GM12878 (cell line): ENCODE data around the gene LRRC2. TPM values are rescaled to one million over a fixed set of nuclear protein-coding genes. Genes with fewer than 3 reads are reported as not detected.

Experiments used
- CREM ChIP-seq: IDR thresholded peaks from 2 replicates; pipeline ENCODE4 v1.6.1; 2014; ENCODE audit warnings: antibody characterized with exemption, low read depth
- MYB ChIP-seq: fragments of 150-350 bp; IDR thresholded peaks from 2 replicates; pipeline ENCODE4 v1.6.1; 2014; ENCODE audit warnings: mild to moderate bottlenecking, low read depth, low read length, borderline replicate concordance
- POU2F2 ChIP-seq: IDR thresholded peaks from 3 replicates; pipeline ENCODE4 v1.6.1; 2011; ENCODE audit warnings: low read depth, mild to moderate bottlenecking, low read length, borderline replicate concordance
- SMC3 ChIP-seq: IDR thresholded peaks from 2 replicates; pipeline ENCODE4 v1.6.1; 2011; ENCODE audit warnings: low read length, improper control_type of control experiment, borderline replicate concordance
- TAF1 ChIP-seq: IDR thresholded peaks from 2 replicates; pipeline ENCODE4 v1.6.1; 2011; ENCODE audit warnings: mild to moderate bottlenecking, low read depth, low read length, borderline replicate concordance
- polyA plus RNA-seq, 11 experiments: library from polyadenylated mRNA; depleted of rRNA in 4 of 11; unstranded in 6 of 11; stranded (reverse) in 5 of 11; fragments of >200 nt; fragmentation: Nextera tagmentation in 4 of 11; fragmentation: Illumina TruSeq in 1 of 11; extraction: Ambion mirVana in 4 of 11; extraction: Trizol in 1 of 11; gene quantifications; 1 replicate in 1 of 11; 2 replicates in 10 of 11; pipeline versions ENCODE4 v1.2.1 to v1.2.3, GENCODE V29; 2011 to 2016; ENCODE audit warnings: inconsistent platforms in 2 of 11, missing spikeins in 2 of 11, low read depth in 1 of 11
- total RNA-seq, 4 experiments: library from RNA; depleted of rRNA in 3 of 4; stranded (reverse); fragments of >200 nt in 3 of 4; fragmentation: Illumina TruSeq in 1 of 4; extraction: Trizol in 1 of 4; gene quantifications; 2 replicates each; pipeline versions ENCODE4 v1.2.1 to v1.2.3, GENCODE V29; 2013 to 2021
- TF ChIP-seq, protein P1 (sequence below): IDR thresholded peaks from 2 replicates; pipeline ENCODE4 v1.6.1; 2011; ENCODE audit warnings: mild to moderate bottlenecking, low read depth, low read length, moderate library complexity; ENCODE audit not compliant: insufficient replicate concordance
- TF ChIP-seq, protein P2 (sequence below): fragments of 450-650 bp; IDR thresholded peaks from 2 replicates; pipeline ENCODE4 v1.6.1; 2017; ENCODE audit warnings: low read depth, mild to moderate bottlenecking, moderate library complexity
- TF ChIP-seq, protein P3 (sequence below): fragments of 450-650 bp; IDR thresholded peaks from 2 replicates; pipeline ENCODE4 v1.6.1; 2016; ENCODE audit warnings: mild to moderate bottlenecking

The LRRC2 gene
- total and polyA plus RNA-seq, 10 of the 15 experiments (the other 5 are each of a cell fraction or from before 2014, with no cell fraction given): not detected

DNA sequence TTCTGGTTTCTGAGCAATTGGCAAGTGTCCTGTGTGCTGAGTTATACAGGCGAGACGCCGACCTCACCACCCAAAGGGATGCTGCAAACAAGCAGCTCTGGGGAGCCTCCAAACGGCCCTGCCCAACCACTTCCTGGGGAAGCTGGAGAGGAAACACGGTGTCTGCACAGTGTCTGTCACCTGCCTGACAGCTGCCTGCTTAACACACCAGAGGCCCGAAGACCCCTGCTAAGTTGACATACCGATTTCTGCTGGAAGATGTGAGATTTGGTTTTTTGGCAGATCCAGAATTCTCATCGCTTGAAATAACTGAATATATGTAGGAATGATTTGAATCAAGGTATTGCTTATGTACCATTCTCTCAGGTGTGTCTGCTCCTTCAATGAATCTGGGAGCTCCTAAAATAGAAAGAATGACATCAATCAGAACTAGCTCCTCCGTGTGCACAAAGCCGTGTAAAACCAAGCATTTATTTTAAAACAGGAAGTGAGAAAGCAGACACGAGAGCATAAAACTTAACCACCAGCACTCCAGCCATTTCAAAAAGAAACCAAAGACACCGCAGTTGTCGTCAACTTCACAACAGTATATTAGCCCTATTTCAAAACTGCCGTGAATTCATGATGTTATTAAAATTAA lies 27.2 kb downstream of the LRRC2 start (continued):
- TF ChIP-seq, protein P1, sequence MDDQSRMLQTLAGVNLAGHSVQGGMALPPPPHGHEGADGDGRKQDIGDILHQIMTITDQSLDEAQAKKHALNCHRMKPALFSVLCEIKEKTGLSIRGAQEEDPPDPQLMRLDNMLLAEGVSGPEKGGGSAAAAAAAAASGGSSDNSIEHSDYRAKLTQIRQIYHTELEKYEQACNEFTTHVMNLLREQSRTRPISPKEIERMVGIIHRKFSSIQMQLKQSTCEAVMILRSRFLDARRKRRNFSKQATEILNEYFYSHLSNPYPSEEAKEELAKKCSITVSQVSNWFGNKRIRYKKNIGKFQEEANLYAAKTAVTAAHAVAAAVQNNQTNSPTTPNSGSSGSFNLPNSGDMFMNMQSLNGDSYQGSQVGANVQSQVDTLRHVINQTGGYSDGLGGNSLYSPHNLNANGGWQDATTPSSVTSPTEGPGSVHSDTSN: peak; percentile 60
- peak; percentile 75; the same call in 2 of the 3 replicates for TF ChIP-seq POU2F2
- TF ChIP-seq SMC3: no peak; the same call in 1 of the 2 replicates
- peak; percentile 93 for TF ChIP-seq CREM
- TF ChIP-seq, protein P2, sequence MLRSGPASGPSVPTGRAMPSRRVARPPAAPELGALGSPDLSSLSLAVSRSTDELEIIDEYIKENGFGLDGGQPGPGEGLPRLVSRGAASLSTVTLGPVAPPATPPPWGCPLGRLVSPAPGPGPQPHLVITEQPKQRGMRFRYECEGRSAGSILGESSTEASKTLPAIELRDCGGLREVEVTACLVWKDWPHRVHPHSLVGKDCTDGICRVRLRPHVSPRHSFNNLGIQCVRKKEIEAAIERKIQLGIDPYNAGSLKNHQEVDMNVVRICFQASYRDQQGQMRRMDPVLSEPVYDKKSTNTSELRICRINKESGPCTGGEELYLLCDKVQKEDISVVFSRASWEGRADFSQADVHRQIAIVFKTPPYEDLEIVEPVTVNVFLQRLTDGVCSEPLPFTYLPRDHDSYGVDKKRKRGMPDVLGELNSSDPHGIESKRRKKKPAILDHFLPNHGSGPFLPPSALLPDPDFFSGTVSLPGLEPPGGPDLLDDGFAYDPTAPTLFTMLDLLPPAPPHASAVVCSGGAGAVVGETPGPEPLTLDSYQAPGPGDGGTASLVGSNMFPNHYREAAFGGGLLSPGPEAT: peak; percentile 92
- TF ChIP-seq TAF1: no peak
- no peak for TF ChIP-seq MYB
- TF ChIP-seq, protein P3, sequence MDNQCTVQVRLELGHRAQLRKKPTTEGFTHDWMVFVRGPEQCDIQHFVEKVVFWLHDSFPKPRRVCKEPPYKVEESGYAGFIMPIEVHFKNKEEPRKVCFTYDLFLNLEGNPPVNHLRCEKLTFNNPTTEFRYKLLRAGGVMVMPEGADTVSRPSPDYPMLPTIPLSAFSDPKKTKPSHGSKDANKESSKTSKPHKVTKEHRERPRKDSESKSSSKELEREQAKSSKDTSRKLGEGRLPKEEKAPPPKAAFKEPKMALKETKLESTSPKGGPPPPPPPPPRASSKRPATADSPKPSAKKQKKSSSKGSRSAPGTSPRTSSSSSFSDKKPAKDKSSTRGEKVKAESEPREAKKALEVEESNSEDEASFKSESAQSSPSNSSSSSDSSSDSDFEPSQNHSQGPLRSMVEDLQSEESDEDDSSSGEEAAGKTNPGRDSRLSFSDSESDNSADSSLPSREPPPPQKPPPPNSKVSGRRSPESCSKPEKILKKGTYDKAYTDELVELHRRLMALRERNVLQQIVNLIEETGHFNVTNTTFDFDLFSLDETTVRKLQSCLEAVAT: peak; percentile 88
- TF ChIP-seq, all 136 proteins: peak for 62
